GM12878 (cell line): ENCODE results near the gene NUPR1. TPM values are rescaled to one million over a fixed set of nuclear protein-coding genes. Genes with fewer than 3 reads are reported as not detected.

ENCODE experiments used
- ATAC-seq: fragments of 200-7000 bp; cut with Tn5 transposase; 3 replicates; pipeline ENCODE4 v1.9.1; 2020; ENCODE audit warnings: mild to moderate bottlenecking, moderate library complexity
- BruUV-seq: library from RNA; stranded (reverse); fragments of 400-500 nt; replicated peaks from 2 replicates; lab custom pipeline; 2021; lab: Mats Ljungman, UMichigan
- CTCF ChIA-PET: fragments of 300-600 bp; sonication (Branson Sonifier 250); formaldehyde crosslinking; extraction: SDS; loops from one replicate; lab custom pipeline; 2021; ENCODE audit warnings: inconsistent platforms; lab: Yijun Ruan, JAX
- POLR2A ChIA-PET: fragments of 350-600 bp; formaldehyde crosslinking; extraction: SDS; loops from one replicate; lab custom pipeline; 2021; ENCODE audit warnings: inconsistent platforms; lab: Charles Lee
- RAD21 ChIA-PET: fragments of 300-600 bp; sonication (Branson Sonifier 250); formaldehyde crosslinking; loops from one replicate; lab custom pipeline; 2023; ENCODE audit warnings: antibody characterized with exemption; ENCODE audit not compliant: unreplicated experiment; lab: Charles Lee
- SMC1A ChIA-PET: fragments of 300-600 bp; sonication (Branson Sonifier 250); formaldehyde crosslinking; loops from one replicate; lab custom pipeline; 2023; ENCODE audit not compliant: unreplicated experiment, uncharacterized antibody; lab: Charles Lee
- DNase-seq: peaks from one replicate; pipeline ENCODE4 v3.0.0-alpha.2; 2011; ENCODE audit warnings: low read depth, low spot score
- FAIRE-seq: peaks from 3 replicates; lab custom pipeline; 2011; peaks lifted over from hg19 to GRCh38; lab: Jason Lieb, UNC
- H2AFZ ChIP-seq: 2 replicates; pipeline ENCODE4 v1.6.0; 2011; ENCODE audit warnings: low read depth, low read length, control low read depth; ENCODE audit not compliant: control insufficient read depth
- H3K27ac ChIP-seq: 2 replicates; pipeline ENCODE4 v1.5.1; 2011; ENCODE audit warnings: control low read depth; ENCODE audit not compliant: control insufficient read depth, insufficient read depth
- H3K27me3 ChIP-seq, 2 experiments: replicated peaks in 1 of 2; 2 replicates each; pipeline versions ENCODE4 v1.6.0 to v1.6.1; 2011; ENCODE audit warnings: low read length in 1 of 2; ENCODE audit not compliant: control insufficient read depth in 2 of 2, insufficient read depth in 2 of 2
- H3K36me3 ChIP-seq, 2 experiments: 2 replicates each; pipeline ENCODE4 v1.5.1; 2011; ENCODE audit warnings: low read length in 1 of 2; ENCODE audit not compliant: control insufficient read depth in 2 of 2, insufficient read depth in 2 of 2
- H3K4me1 ChIP-seq: 2 replicates; pipeline ENCODE4 v1.6.1; 2011; ENCODE audit warnings: mild to moderate bottlenecking, low read length, moderate library complexity, mixed read lengths; ENCODE audit not compliant: control insufficient read depth, insufficient read depth
- H3K4me2 ChIP-seq: 2 replicates; pipeline ENCODE4 v1.6.0; 2011; ENCODE audit warnings: control low read depth; ENCODE audit not compliant: control insufficient read depth, insufficient read depth
- H3K4me3 ChIP-seq: fragments of 200-600 bp; sonication (generic); 2 replicates; pipeline ENCODE4 v1.5.1; 2016
- H3K79me2 ChIP-seq: 2 replicates; pipeline ENCODE4 v1.6.0; 2011; ENCODE audit warnings: low read length; ENCODE audit not compliant: control insufficient read depth, insufficient read depth
- H3K9ac ChIP-seq: 2 replicates; pipeline ENCODE4 v1.8.0; 2011; ENCODE audit warnings: low read length, control low read depth, mixed read lengths; ENCODE audit not compliant: control insufficient read depth, insufficient read depth
- H3K9me3 ChIP-seq: replicated peaks from 3 replicates; pipeline ENCODE4 v1.5.1; 2011; ENCODE audit warnings: mild to moderate bottlenecking, low read length; ENCODE audit not compliant: control insufficient read depth, insufficient read depth
- H4K20me1 ChIP-seq: 2 replicates; pipeline ENCODE4 v1.6.0; 2011; ENCODE audit not compliant: control insufficient read depth, insufficient read depth
- BHLHE40 ChIP-seq, 2 experiments: fragments of 450-650 bp in 1 of 2; IDR thresholded peaks; 2 replicates each; pipeline ENCODE4 v1.6.1; 2011 to 2017; ENCODE audit warnings: low read depth in 2 of 2, borderline replicate concordance in 1 of 2, improper control_type of control experiment in 1 of 2, low read length in 1 of 2, mild to moderate bottlenecking in 1 of 2
- IKZF2 ChIP-seq, 2 experiments: fragments of 450-650 bp; IDR thresholded peaks; 2 replicates each; pipeline ENCODE4 v1.6.1; 2017; ENCODE audit warnings: mild to moderate bottlenecking in 2 of 2, moderate library complexity in 2 of 2
- IRF5 ChIP-seq: fragments of 450-650 bp; IDR thresholded peaks from 2 replicates; pipeline ENCODE4 v1.6.1; 2017; ENCODE audit warnings: borderline replicate concordance
- MTA2 ChIP-seq: fragments of 450-650 bp; IDR thresholded peaks from 2 replicates; pipeline ENCODE4 v1.6.1; 2016; ENCODE audit warnings: low read depth, mild to moderate bottlenecking, moderate library complexity
- NBN ChIP-seq: fragments of 450-650 bp; IDR thresholded peaks from 2 replicates; pipeline ENCODE4 v1.6.1; 2016
- SIX5 ChIP-seq: IDR thresholded peaks from 2 replicates; pipeline ENCODE4 v1.6.1; 2011; ENCODE audit warnings: mild to moderate bottlenecking, low read depth, low read length, moderate library complexity; ENCODE audit not compliant: severe bottlenecking
- TCF3 ChIP-seq: IDR thresholded peaks from 2 replicates; pipeline ENCODE4 v1.6.1; 2012; ENCODE audit warnings: low read depth, mild to moderate bottlenecking, low read length, borderline replicate concordance; ENCODE audit not compliant: insufficient read depth
- WGBS: methylation state at CpG from one replicate; pipeline ENCODE4 v1.1.6; 2016; ENCODE audit warnings: low lambda C conversion rate; ENCODE audit not compliant: insufficient replicate concordance, insufficient coverage; ENCODE audit errors: missing lambda C conversion rate; 5-methylcytosine and 5-hydroxymethylcytosine counted together
- in situ Hi-C: fragments of 300-500 bp; cut with MboI; formaldehyde crosslinking; loops from 9 replicates; pipeline ENCODE4 v1.14.3; 2018; ENCODE audit warnings: mixed read lengths
- intact Hi-C: fragments of 100-400 bp; cut with micrococcal nuclease; formaldehyde crosslinking; loops from one replicate; pipeline ENCODE4 v1.14.2; 2022; ENCODE audit not compliant: unreplicated experiment
- polyA plus RNA-seq, 11 experiments: library from polyadenylated mRNA; depleted of rRNA in 4 of 11; unstranded in 6 of 11; stranded (reverse) in 5 of 11; fragments of >200 nt; fragmentation: Nextera tagmentation in 4 of 11; fragmentation: Illumina TruSeq in 1 of 11; extraction: Ambion mirVana in 4 of 11; extraction: Trizol in 1 of 11; gene quantifications; 1 replicate in 1 of 11; 2 replicates in 10 of 11; pipeline versions ENCODE4 v1.2.1 to v1.2.3, GENCODE V29; 2011 to 2016; ENCODE audit warnings: inconsistent platforms in 2 of 11, missing spikeins in 2 of 11, low read depth in 1 of 11
- total RNA-seq, 4 experiments: library from RNA; depleted of rRNA in 3 of 4; stranded (reverse); fragments of >200 nt in 3 of 4; fragmentation: Illumina TruSeq in 1 of 4; extraction: Trizol in 1 of 4; gene quantifications; 2 replicates each; pipeline versions ENCODE4 v1.2.1 to v1.2.3, GENCODE V29; 2013 to 2021
- TF ChIP-seq, protein P1 (sequence below), 3 experiments: IDR thresholded peaks in 2 of 3; conservative IDR thresholded peaks in 1 of 3; 2 replicates each; pipeline ENCODE4 v1.5.1; 2011; ENCODE audit warnings: low read depth in 3 of 3, low read length in 3 of 3, mild to moderate bottlenecking in 3 of 3, control low read depth in 2 of 3, moderate library complexity in 2 of 3, inconsistent platforms in 1 of 3, mixed read lengths in 1 of 3; ENCODE audit not compliant: control insufficient read depth in 2 of 3, insufficient read depth in 1 of 3; ENCODE audit errors: extremely low read depth in 1 of 3

Gene NUPR1
- total and polyA plus RNA-seq, 10 of the 15 experiments (the other 5 are each of a cell fraction or from before 2014, with no cell fraction given) = 0.04 to 0.78 (median 0.17) TPM; not detected in 2

GRCh38 chr16:28502290-28502689 lies 36.5 kb downstream of the NUPR1 start:
- CTCF ChIA-PET = interaction anchor here (1.5 kb wide), 1 partner anchor 181 kb away, joined by 3 read pairs; no protein-coding TSS in a partner anchor
- Histone ChIP-seq H4K20me1 (no peaks in the 10 kb centered on the region), H2AFZ (no peak overlapping the region), H3K9ac (no peak overlapping the region), H3K27ac (no peak overlapping the region), H3K4me3 (no peak overlapping the region), H3K36me3 (no peaks in the 10 kb centered on the region), H3K4me2 (no peak overlapping the region), H3K27me3 (no peaks in the 10 kb centered on the region), H3K79me2 (no peaks in the 10 kb centered on the region), H3K9me3 (no peaks in the 10 kb centered on the region), H3K4me1 (peaks cover 18% of the 10 kb centered on the region)
- ATAC-seq (no peak), FAIRE-seq (no peak), DNase-seq (no peak)
- WGBS = 63% methylated on average over 2 of the region's 2 CpGs
- no TSS peak for BruUV-seq
- SMC1A ChIA-PET = interaction anchor here (2.0 kb wide), 1 partner anchor 14 kb away, joined by 5 read pairs; no protein-coding TSS in a partner anchor
- intact Hi-C loops (no loop called here), in situ Hi-C loops (no loop called here)
- POLR2A ChIA-PET = interaction anchor here (0.6 kb wide), 1 partner anchor 134 kb away, joined by 8 read pairs; no protein-coding TSS in a partner anchor
- RAD21 ChIA-PET = no interaction called here
- TF ChIP-seq IKZF2 (IDR thresholded peaks at IDR 0.05) = 0 out of 4 replicates have a peak, but pooled peaks of 1 of the 2 experiments have one; percentile 23
- no peak for TF ChIP-seq SIX5

GRCh38 chr16:28501258-28502232 lies 37.2 kb downstream of the NUPR1 start:
- intact Hi-C loops (no loop called here), in situ Hi-C loops (no loop called here)
- H3K4me2 ChIP-seq = no peak overlapping the region
- ChIA-PET POLR2A (interaction anchor here (0.6 to 0.7 kb wide), 2 partner anchors 52 to 134 kb away, joined by 3 to 8 read pairs; partner anchors contain the start of gene SGF29), SMC1A (no interaction called here), CTCF (no interaction called here), RAD21 (no interaction called here)
- TF ChIP-seq MTA2 (0 out of 2 replicates have a peak, but pooled peaks have one; percentile 8), TCF3 (peak; percentile 24; the same call in 1 of the 2 replicates), BHLHE40 (IDR thresholded peaks at IDR 0.05; ENCODE audit: borderline replicate concordance in 1 of 2, low read depth in 2 of 2, low read length in 1 of 2) (no peak), IRF5 (0 out of 2 replicates have a peak, but pooled peaks have one; percentile 2), NBN (peak; percentile 58; the same call in 1 of the 2 replicates)
- TF ChIP-seq, protein P1, sequence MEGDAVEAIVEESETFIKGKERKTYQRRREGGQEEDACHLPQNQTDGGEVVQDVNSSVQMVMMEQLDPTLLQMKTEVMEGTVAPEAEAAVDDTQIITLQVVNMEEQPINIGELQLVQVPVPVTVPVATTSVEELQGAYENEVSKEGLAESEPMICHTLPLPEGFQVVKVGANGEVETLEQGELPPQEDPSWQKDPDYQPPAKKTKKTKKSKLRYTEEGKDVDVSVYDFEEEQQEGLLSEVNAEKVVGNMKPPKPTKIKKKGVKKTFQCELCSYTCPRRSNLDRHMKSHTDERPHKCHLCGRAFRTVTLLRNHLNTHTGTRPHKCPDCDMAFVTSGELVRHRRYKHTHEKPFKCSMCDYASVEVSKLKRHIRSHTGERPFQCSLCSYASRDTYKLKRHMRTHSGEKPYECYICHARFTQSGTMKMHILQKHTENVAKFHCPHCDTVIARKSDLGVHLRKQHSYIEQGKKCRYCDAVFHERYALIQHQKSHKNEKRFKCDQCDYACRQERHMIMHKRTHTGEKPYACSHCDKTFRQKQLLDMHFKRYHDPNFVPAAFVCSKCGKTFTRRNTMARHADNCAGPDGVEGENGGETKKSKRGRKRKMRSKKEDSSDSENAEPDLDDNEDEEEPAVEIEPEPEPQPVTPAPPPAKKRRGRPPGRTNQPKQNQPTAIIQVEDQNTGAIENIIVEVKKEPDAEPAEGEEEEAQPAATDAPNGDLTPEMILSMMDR (IDR thresholded peaks at IDR 0.05 in 2 of 3, conservative IDR thresholded peaks at IDR 0.05 in 1 of 3; ENCODE audit: control insufficient read depth in 2 of 3, extremely low read depth in 1 of 3, insufficient read depth in 1 of 3, low read depth in 3 of 3, low read length in 3 of 3) = no peak
- H3K4me1 ChIP-seq = peaks cover 11% of the 10 kb centered on the region
- H4K20me1 ChIP-seq = no peaks in the 10 kb centered on the region
- FAIRE-seq = no peak
- WGBS = 89% methylated on average over 18 of the region's 19 CpGs
- H3K79me2 ChIP-seq = no peaks in the 10 kb centered on the region
- no peak overlapping the region for H3K9ac ChIP-seq
- DNase-seq = no peak
- H2AFZ ChIP-seq = no peak overlapping the region
- BruUV-seq = no TSS peak
- no peak for ATAC-seq
- no peak overlapping the region for H3K27ac ChIP-seq
- no peaks in the 10 kb centered on the region for H3K27me3 ChIP-seq
- H3K9me3 ChIP-seq = no peaks in the 10 kb centered on the region
- no peak overlapping the region for H3K4me3 ChIP-seq
- no peaks in the 10 kb centered on the region for H3K36me3 ChIP-seq
